Kidney (tissue), 14 donors: Measurements from ENCODE around the gene PTGFR. TPM values are rescaled to one million over a fixed set of nuclear protein-coding genes. Genes with fewer than 3 reads are reported as not detected.

Source experiments
- DNase-seq, 5 donors: peaks; one replicate each; pipeline ENCODE4 v3.0.0-alpha.2; 2013 to 2020
- FAIRE-seq: peaks from 2 replicates; lab custom pipeline; 2012; peaks lifted over from hg19 to GRCh38; lab: Jason Lieb, UNC
- H3K27ac ChIP-seq, 2 donors: one replicate each; pipeline ENCODE4 v1.7.0; 2013; ENCODE audit warnings: low read depth in 2 of 2, low read length in 2 of 2, inconsistent platforms in 1 of 2
- H3K27me3 ChIP-seq: one replicate; pipeline ENCODE4 v1.7.1; 2013; ENCODE audit warnings: low read length, inconsistent platforms; ENCODE audit not compliant: control insufficient read depth, insufficient read depth
- H3K36me3 ChIP-seq, 3 donors: one replicate each; pipeline versions ENCODE4 v1.7.0 to v1.7.1; 2013; ENCODE audit warnings: low read length in 3 of 3, control low read depth in 1 of 3, inconsistent platforms in 1 of 3; ENCODE audit not compliant: insufficient read depth in 3 of 3, control insufficient read depth in 2 of 3
- H3K4me1 ChIP-seq, 3 donors: one replicate each; pipeline versions ENCODE4 v1.7.0 to v1.7.1; 2013; ENCODE audit warnings: low read length in 3 of 3, inconsistent platforms in 1 of 3, low read depth in 1 of 3; ENCODE audit not compliant: control insufficient read depth in 2 of 3, insufficient read depth in 2 of 3
- H3K4me3 ChIP-seq, 3 donors: one replicate each; pipeline versions ENCODE4 v1.7.0 to v1.8.1; 2013; ENCODE audit warnings: low read length in 3 of 3, control low read depth in 1 of 3, inconsistent platforms in 1 of 3
- H3K9ac ChIP-seq, 3 donors: one replicate each; pipeline versions ENCODE4 v1.7.0 to v1.7.1; 2013; ENCODE audit warnings: low read length in 3 of 3, control low read depth in 1 of 3, inconsistent platforms in 1 of 3
- H3K9me3 ChIP-seq, 3 donors: one replicate each; pipeline versions ENCODE4 v1.7.0 to v1.7.1; 2013; ENCODE audit warnings: low read length in 3 of 3, control low read depth in 1 of 3, inconsistent platforms in 1 of 3; ENCODE audit not compliant: control insufficient read depth in 2 of 3, insufficient read depth in 1 of 3
- CTCF ChIP-seq: IDR thresholded peaks from 3 replicates; pipeline ENCODE4 v1.5.1; 2012; ENCODE audit warnings: mild to moderate bottlenecking, moderate library complexity, borderline replicate concordance; ENCODE audit not compliant: insufficient read depth; ENCODE audit errors: extremely low read depth
- intact Hi-C: fragments of 100-400 bp; cut with DNase I; formaldehyde crosslinking; loops from one replicate; pipeline ENCODE4 v1.11.1; 2022
- polyA plus RNA-seq: library from polyadenylated mRNA; stranded (reverse); fragments of 350-450 nt; fragmentation: Illumina TruSeq; extraction: RNeasy Lipid Tissue Mini Kit (QIAGEN cat#74804); gene quantifications from one replicate; pipeline ENCODE4 v1.2.3, GENCODE V29; 2014; ENCODE audit warnings: low read depth, low replicate concordance; ENCODE audit not compliant: insufficient read depth
- total RNA-seq: library from RNA; stranded (reverse); fragmentation: NEBNext Ultra II Directional; extraction: Animal tissue kit (Norgen Biotek cat#: 25700); gene quantifications from one replicate; pipeline ENCODE4 v1.2.1, GENCODE V29; 2021
- donor health status: control.
- donor health status: control.
- donor health status: control.
- donor health status: control.
- donor health status: control.
- donor health status: DM: yes; HTN: yes; CAD: no.
- donor health status: Normal renal cell carcinoma (clear cell type).

Gene PTGFR
- total and polyA plus RNA-seq, 2 donors from 2014 or later, result 2.4 to 3.7 TPM

- no peak overlapping the region for H3K27ac ChIP-seq
- FAIRE-seq (no peak), DNase-seq (no peak)
- H3K4me3 ChIP-seq, result no peak overlapping the region
- H3K9ac ChIP-seq, result no peak overlapping the region
- no peak for TF ChIP-seq CTCF
- intact Hi-C loops, result no loop called here
- no peaks in the 10 kb centered on the region for H3K9me3 ChIP-seq
- no peaks in the 10 kb centered on the region for H3K36me3 ChIP-seq
- H3K27me3 ChIP-seq, result no peaks in the 10 kb centered on the region
- no peaks in the 10 kb centered on the region for H3K4me1 ChIP-seq
These were observed 74.6 kb downstream of the PTGFR start for GRCh38 chr1:78565393-78565792.

GRCh38 chr1:78570539-78570938 is 79.8 kb downstream of the PTGFR start:
- FAIRE-seq (no peak), DNase-seq (no peak)
- intact Hi-C loops, result no loop called here
- no peak for TF ChIP-seq CTCF
- Histone ChIP-seq H3K9ac (no peak overlapping the region), H3K27me3 (no peaks in the 10 kb centered on the region), H3K4me1 (no peaks in the 10 kb centered on the region), H3K36me3 (no peaks in the 10 kb centered on the region), H3K9me3 (no peaks in the 10 kb centered on the region), H3K27ac (no peak overlapping the region), H3K4me3 (no peak overlapping the region)

GRCh38 chr1:78577257-78578100 is 86.7 kb downstream of the PTGFR start:
- FAIRE-seq, result no peak
- no peak for DNase-seq
- no peaks in the 10 kb centered on the region for H3K9me3 ChIP-seq
- H3K9ac ChIP-seq, result no peak overlapping the region
- intact Hi-C loops, result no loop called here
- H3K36me3 ChIP-seq, result no peaks in the 10 kb centered on the region
- no peaks in the 10 kb centered on the region for H3K4me1 ChIP-seq
- no peaks in the 10 kb centered on the region for H3K27me3 ChIP-seq
- no peak overlapping the region for H3K4me3 ChIP-seq
- no peak for TF ChIP-seq CTCF
- H3K27ac ChIP-seq, result no peak overlapping the region
